ENCODE results near the gene WASL.

- no peak for TF ChIP-seq CTCF (IDR thresholded peaks at IDR 0.05; ENCODE audit: low read depth, low read length)
- no peak for TF ChIP-seq EZH2phosphoT487 (IDR thresholded peaks at IDR 0.05; ENCODE audit: low read depth)
Observed at GRCh38 chr7:123784263-123784662, 35.5 kb upstream of the WASL start.
